ENCODE results near the gene GPRIN2.
"Not testable (repeated sequence)": the region's sequence is repeated elsewhere in the genome, so short reads cannot be mapped to it uniquely, and the experiment has no call there.

The GPRIN2 gene

GRCh38 chr10:46556515-46557318, at the start of gene GPRIN2:
Gene GPRIN2, minus strand, starts transcription at chr10:46556658. Its CDS starts 5,922 bp downstream, at chr10:46550736.
- no peak for DNase-seq

GRCh38 chr10:46600516-46600915, 44.1 kb upstream of the GPRIN2 start:
- DNase-seq: not testable (repeated sequence)

GRCh38 chr10:46597616-46598246, 41.3 kb upstream of the GPRIN2 start:
- not testable (repeated sequence) for DNase-seq

- not testable (repeated sequence) for DNase-seq
Observed at GRCh38 chr10:46596570-46596969, 40.1 kb upstream of the GPRIN2 start.

- DNase-seq: not testable (repeated sequence)
Observed at GRCh38 chr10:46594453-46595063, 38.1 kb upstream of the GPRIN2 start.

- DNase-seq: not testable (repeated sequence)
Observed at GRCh38 chr10:46593307-46593706, 36.8 kb upstream of the GPRIN2 start.

GRCh38 chr10:46591053-46591452, 34.6 kb upstream of the GPRIN2 start:
- not testable (repeated sequence) for DNase-seq

- not testable (repeated sequence) for DNase-seq
Observed at GRCh38 chr10:46589589-46589988, 33.1 kb upstream of the GPRIN2 start.

GRCh38 chr10:46588221-46588620, 31.8 kb upstream of the GPRIN2 start:
- DNase-seq: not testable (repeated sequence)

- DNase-seq: not testable (repeated sequence)
Observed at GRCh38 chr10:46587546-46587945, 31.1 kb upstream of the GPRIN2 start.

- DNase-seq: not testable (repeated sequence)
Observed at GRCh38 chr10:46585246-46585645, 28.8 kb upstream of the GPRIN2 start.

GRCh38 chr10:46584196-46584595, 27.7 kb upstream of the GPRIN2 start:
- not testable (repeated sequence) for DNase-seq

- DNase-seq: not testable (repeated sequence)
Observed at GRCh38 chr10:46582568-46582967, 26.1 kb upstream of the GPRIN2 start.

GRCh38 chr10:46581997-46582396, 25.5 kb upstream of the GPRIN2 start:
- DNase-seq: not testable (repeated sequence)

GRCh38 chr10:46579378-46579777, 22.9 kb upstream of the GPRIN2 start:
- DNase-seq: not testable (repeated sequence)

- not testable (repeated sequence) for DNase-seq
Observed at GRCh38 chr10:46578474-46579178, 22.2 kb upstream of the GPRIN2 start, which contains the start of gene SYT15. Gene SYT15, plus strand, starts transcription at chr10:46579128. Its CDS starts 41 bp downstream, at chr10:46579169.

- DNase-seq: not testable (repeated sequence)
Observed at GRCh38 chr10:46577624-46578473, 21.4 kb upstream of the GPRIN2 start.

- not testable (repeated sequence) for DNase-seq
Observed at GRCh38 chr10:46573884-46574283, 17.4 kb upstream of the GPRIN2 start.

GRCh38 chr10:46573314-46573713, 16.9 kb upstream of the GPRIN2 start:
- DNase-seq: not testable (repeated sequence)

- not testable (repeated sequence) for DNase-seq
Observed at GRCh38 chr10:46572765-46573164, 16.3 kb upstream of the GPRIN2 start.

GRCh38 chr10:46570655-46571054, 14.2 kb upstream of the GPRIN2 start:
- DNase-seq: not testable (repeated sequence)

GRCh38 chr10:46567151-46567550, 10.7 kb upstream of the GPRIN2 start:
- not testable (repeated sequence) for DNase-seq
